ENCODE data around the gene CHIT1.

The CHIT1 gene

GRCh38 chr1:203275656-203276272 lies 46.3 kb upstream of the CHIT1 start:
- TF ChIP-seq CTCF (IDR thresholded peaks at IDR 0.05): no peak
- no peaks in the 10 kb centered on the region for H3K27me3 ChIP-seq
- peak in 1 of 2 donors; percentile 65 for DNase-seq
- no peak overlapping the region for H3K4me3 ChIP-seq
- H3K4me1 ChIP-seq: peaks cover 0 to 66% (median 55%) of the 10 kb centered on the region in 4 donors
- no peaks in the 10 kb centered on the region for H3K9me3 ChIP-seq
- peak overlapping the region; percentile 84 to 88 for H3K27ac ChIP-seq
- no peaks in the 10 kb centered on the region for H3K36me3 ChIP-seq
- intact Hi-C loops (cut with DNase I; ENCODE audit: low total_unique reads): no loop called here

DNA sequence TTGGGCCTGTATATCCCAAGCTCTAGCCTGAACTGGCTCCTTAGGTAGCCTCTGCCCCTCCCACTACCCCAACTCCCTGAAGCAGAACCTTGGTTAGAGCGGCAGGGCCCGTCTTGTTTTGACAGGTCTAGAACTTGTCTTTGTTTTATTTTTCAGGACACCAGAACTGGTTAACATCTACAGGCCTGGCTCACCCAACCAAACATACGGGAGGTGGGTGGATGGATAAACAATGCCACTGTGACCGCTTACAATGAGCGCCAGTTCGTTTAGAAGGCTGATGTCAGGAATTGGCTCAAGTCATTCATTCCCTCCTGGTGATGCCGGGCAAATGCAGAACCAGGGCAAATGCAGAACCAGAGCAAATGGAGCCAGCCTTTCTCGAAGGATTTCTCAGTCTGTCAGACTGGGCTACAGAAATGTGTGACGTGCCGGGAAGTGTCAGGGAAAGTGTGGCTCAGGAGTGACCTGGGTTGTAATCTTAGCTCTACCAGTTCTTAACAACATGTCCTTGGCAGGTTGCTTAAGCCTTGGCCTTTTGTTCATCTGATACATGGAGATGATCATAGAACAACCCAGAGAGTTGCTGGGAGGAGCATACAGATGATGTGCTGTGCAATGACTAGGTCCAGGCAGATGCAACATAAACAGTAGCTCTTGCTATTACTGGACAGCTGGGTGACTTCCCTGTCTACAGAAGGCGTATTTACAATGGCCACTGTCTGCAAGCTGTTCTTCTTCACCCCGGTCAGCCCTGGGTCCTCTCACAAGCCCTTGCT lies 45.3 kb upstream of the CHIT1 start:
- H3K4me1 ChIP-seq: peaks cover 0 to 67% (median 55%) of the 10 kb centered on the region in 4 donors
- peak in 1 of 2 experiments; percentile 18 for TF ChIP-seq CTCF (IDR thresholded peaks at IDR 0.05)
- H3K27me3 ChIP-seq: no peaks in the 10 kb centered on the region
- intact Hi-C loops (cut with DNase I; ENCODE audit: low total_unique reads): loop anchor here (5.0 kb wide), 2 partner anchors 168 to 213 kb away; no protein-coding TSS in a partner anchor
- H3K9me3 ChIP-seq: no peaks in the 10 kb centered on the region
- no peak overlapping the region for H3K4me3 ChIP-seq
- peak overlapping the region; percentile 84 to 88 for H3K27ac ChIP-seq
- DNase-seq: peak; percentile 89 to 90
- no peaks in the 10 kb centered on the region for H3K36me3 ChIP-seq

- no peaks in the 10 kb centered on the region for H3K27me3 ChIP-seq
- intact Hi-C loops (cut with DNase I; ENCODE audit: low total_unique reads): loop anchor here (2.0 to 5.0 kb wide), 3 partner anchors 65 to 213 kb away; no protein-coding TSS in a partner anchor
- H3K27ac ChIP-seq: peak overlapping the region; percentile 84 to 88
- H3K36me3 ChIP-seq: no peaks in the 10 kb centered on the region
- H3K4me1 ChIP-seq: peaks cover 0 to 62% (median 49%) of the 10 kb centered on the region in 4 donors
- H3K4me3 ChIP-seq: peak overlapping the region; percentile 24 to 36
- peak; percentile 62 to 81 for DNase-seq
- TF ChIP-seq CTCF (IDR thresholded peaks at IDR 0.05): no peak
- H3K9me3 ChIP-seq: no peaks in the 10 kb centered on the region
Observed at GRCh38 chr1:203273869-203274602, 44.6 kb upstream of the CHIT1 start.

DNA sequence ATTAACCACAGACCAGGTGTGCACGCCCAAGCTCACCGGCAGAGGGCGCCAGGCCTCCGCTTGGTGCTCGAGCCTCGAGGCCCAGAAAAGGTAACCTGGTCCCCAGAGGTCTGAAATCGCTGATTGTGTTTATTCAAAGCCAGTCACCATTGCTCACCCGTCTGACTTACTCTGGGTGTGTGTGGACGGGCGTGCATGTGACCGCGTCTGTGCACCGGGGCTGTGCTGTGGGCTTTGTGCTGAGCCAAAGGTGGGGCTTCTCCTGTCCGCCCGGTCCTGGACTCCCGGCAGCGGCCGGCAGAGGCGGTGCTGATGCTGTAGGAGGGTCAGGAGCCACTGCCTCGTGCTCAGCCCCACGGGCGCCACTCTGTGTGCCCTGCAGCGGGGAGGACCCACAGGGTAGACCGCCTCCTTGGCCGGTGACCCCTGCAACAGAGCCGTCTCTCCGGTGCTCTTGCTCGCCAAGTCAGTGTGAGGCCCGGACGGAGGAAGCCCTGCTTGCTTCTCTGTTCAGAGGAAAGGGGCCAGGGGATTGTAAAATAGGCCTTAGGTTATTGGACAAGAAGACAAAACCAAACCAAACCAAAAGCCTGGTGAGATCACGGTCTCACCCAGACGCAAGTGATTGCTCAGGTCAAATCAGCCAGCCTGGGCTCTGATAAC lies 43.9 kb upstream of the CHIT1 start:
- peak; percentile 95 to 99 for TF ChIP-seq CTCF (IDR thresholded peaks at IDR 0.05)
- Histone ChIP-seq H3K9me3 (no peaks in the 10 kb centered on the region), H3K4me3 (peak overlapping the region; percentile 24 to 36), H3K36me3 (no peaks in the 10 kb centered on the region), H3K27ac (peak overlapping the region; percentile 84 to 88), H3K27me3 (no peaks in the 10 kb centered on the region), H3K4me1 (peaks cover 0 to 58% (median 45%) of the 10 kb centered on the region in 4 donors)
- peak; percentile 94 to 96 for DNase-seq
- intact Hi-C loops (cut with DNase I; ENCODE audit: low total_unique reads): loop anchor here (2.0 to 5.0 kb wide), 3 partner anchors 65 to 214 kb away; no protein-coding TSS in a partner anchor

DNA sequence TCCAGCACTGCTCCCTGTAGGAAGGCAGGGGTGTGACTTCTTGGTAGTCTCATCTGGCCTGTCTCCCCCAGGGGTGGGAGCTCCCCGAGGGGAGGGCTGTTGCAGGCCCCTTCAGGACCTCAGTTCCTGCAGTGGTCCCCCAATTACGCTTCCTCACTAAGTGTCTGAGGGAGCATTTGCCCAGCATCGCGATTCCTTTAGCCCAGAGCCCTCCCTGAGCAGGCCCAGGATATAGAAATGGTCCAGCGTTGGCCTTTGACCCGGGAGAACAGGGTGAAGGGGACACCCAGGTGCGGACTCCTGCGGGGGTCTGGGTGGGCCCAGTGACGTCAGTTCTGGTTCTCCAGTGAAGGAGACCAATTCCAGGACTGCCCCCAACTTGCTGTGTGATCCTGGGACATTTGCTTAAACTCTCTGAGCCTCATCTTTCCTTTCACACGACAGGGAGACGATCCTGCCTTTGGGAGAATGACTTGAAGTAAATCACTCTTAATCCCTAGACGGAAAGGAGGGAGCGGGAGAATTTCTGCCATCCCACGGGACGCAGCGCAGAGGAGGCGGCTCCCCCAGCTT lies 43.2 kb upstream of the CHIT1 start:
- H3K36me3 ChIP-seq: no peaks in the 10 kb centered on the region
- no peak for TF ChIP-seq CTCF (IDR thresholded peaks at IDR 0.05)
- H3K4me3 ChIP-seq: peak overlapping the region; percentile 24 to 36
- DNase-seq: peak in 1 of 2 donors; percentile 74
- peak overlapping the region; percentile 84 to 88 for H3K27ac ChIP-seq
- no peaks in the 10 kb centered on the region for H3K27me3 ChIP-seq
- peaks cover 0 to 52% (median 40%) of the 10 kb centered on the region in 4 donors for H3K4me1 ChIP-seq
- no peaks in the 10 kb centered on the region for H3K9me3 ChIP-seq
- intact Hi-C loops (cut with DNase I; ENCODE audit: low total_unique reads): loop anchor here (2.0 to 5.0 kb wide), 3 partner anchors 66 to 215 kb away; no protein-coding TSS in a partner anchor

All from tibial artery (tissue), 4 donors.